ENCODE measurements around the gene ECE1. TPM values are rescaled to one million over a fixed set of nuclear protein-coding genes. Genes with fewer than 3 reads are reported as not detected.
"Not testable (repeated sequence)": the region's sequence is repeated elsewhere in the genome, so short reads cannot be mapped to it uniquely, and the experiment has no call there.

ECE1 gene
- total RNA-seq, 1 donor from 2014 or later = 90.9 TPM

DNA sequence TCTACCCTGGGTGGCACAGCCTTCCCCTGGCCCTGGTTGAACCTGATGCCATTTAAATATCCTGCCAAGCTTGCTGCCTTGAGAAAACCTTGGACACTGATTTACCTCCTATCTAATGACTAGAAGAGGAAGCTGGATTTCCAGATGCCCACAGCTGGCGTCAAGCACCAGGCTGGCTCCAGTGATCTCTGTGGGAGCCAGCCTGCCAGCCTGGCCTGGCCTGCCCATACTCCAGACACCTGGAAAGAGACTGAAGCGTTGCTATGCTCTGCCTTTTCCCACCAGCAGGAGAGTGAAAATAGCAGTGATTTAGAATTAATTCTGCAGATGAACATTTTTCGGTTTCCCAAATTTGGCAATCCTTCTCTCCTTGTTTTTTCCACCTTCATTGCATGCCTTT is 102.0 kb downstream of the ECE1 start:
- Histone ChIP-seq H3K36me3 (no peaks in the 10 kb centered on the region), H3K4me3 (no peak overlapping the region), H3K4me1 (no peaks in the 10 kb centered on the region), H3K27me3 (ENCODE audit: low read depth) (no peaks in the 10 kb centered on the region), H3K9me3 (no peaks in the 10 kb centered on the region), H3K27ac (no peak overlapping the region)
- intact Hi-C loops (cut with DNase I) = no loop called here
- no peak for DNase-seq
- TF ChIP-seq, protein P1, sequence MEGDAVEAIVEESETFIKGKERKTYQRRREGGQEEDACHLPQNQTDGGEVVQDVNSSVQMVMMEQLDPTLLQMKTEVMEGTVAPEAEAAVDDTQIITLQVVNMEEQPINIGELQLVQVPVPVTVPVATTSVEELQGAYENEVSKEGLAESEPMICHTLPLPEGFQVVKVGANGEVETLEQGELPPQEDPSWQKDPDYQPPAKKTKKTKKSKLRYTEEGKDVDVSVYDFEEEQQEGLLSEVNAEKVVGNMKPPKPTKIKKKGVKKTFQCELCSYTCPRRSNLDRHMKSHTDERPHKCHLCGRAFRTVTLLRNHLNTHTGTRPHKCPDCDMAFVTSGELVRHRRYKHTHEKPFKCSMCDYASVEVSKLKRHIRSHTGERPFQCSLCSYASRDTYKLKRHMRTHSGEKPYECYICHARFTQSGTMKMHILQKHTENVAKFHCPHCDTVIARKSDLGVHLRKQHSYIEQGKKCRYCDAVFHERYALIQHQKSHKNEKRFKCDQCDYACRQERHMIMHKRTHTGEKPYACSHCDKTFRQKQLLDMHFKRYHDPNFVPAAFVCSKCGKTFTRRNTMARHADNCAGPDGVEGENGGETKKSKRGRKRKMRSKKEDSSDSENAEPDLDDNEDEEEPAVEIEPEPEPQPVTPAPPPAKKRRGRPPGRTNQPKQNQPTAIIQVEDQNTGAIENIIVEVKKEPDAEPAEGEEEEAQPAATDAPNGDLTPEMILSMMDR (IDR thresholded peaks at IDR 0.05) = no peak
- no peak for ATAC-seq

DNA sequence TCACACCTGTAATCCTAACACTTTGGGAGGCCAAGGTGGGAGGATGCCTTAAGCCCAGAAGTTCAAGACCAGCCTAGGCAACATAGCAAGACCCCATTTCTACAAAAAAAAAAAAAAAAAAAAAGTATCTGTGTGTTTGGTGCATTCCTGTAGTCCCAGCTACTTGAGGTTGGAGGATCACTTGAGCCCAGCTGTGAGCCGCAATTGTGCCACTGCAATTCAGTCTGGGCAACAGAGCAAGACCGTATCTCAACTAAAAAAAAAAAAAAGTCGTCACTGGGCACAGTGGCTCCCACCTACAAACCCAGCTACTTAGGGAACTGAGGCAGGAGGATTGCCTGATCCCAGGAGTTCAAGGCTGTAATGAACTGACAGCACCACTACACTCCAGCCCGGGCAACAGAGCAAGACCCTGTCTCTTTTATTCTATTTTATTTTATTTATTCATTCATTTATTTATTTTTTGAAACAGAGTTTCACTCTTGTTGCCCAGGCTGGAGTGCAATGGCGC is 105.0 kb downstream of the ECE1 start:
- intact Hi-C loops (cut with DNase I) = no loop called here
- no peaks in the 10 kb centered on the region for H3K27me3 ChIP-seq (ENCODE audit: low read depth)
- H3K4me1 ChIP-seq = no peaks in the 10 kb centered on the region
- ATAC-seq = no peak
- H3K36me3 ChIP-seq = no peaks in the 10 kb centered on the region
- TF ChIP-seq, protein P1 (IDR thresholded peaks at IDR 0.05) = no peak
- DNase-seq = no peak
- no peak overlapping the region for H3K27ac ChIP-seq
- no peak overlapping the region for H3K4me3 ChIP-seq
- H3K9me3 ChIP-seq = no peaks in the 10 kb centered on the region

DNA sequence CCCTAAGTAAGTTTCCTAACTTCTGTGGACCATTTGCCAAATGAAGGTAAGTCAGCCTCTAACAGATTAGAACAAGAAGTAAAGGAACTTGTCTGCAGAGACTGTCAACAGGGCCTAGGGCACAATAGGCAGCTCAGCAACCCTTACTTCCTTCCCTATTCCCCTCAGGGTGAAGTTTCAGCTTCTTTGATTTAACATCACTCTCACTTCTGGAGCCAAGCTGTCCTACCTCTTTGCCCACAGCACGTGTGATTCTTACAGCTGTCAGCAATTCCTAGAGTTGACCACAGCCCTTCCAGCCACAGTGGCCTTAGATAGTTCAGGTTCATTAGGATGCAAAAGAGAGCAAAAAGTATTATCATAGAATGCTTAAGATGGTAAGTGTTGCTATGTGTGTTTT is 106.0 kb downstream of the ECE1 start:
- peak; percentile 23 to 69 for ATAC-seq
- no peak for DNase-seq
- no peaks in the 10 kb centered on the region for H3K4me1 ChIP-seq
- no peak overlapping the region for H3K4me3 ChIP-seq
- H3K9me3 ChIP-seq = no peaks in the 10 kb centered on the region
- no peak overlapping the region for H3K27ac ChIP-seq
- intact Hi-C loops (cut with DNase I) = no loop called here
- H3K27me3 ChIP-seq (ENCODE audit: low read depth) = no peaks in the 10 kb centered on the region
- TF ChIP-seq, protein P1 (IDR thresholded peaks at IDR 0.05) = no peak
- no peaks in the 10 kb centered on the region for H3K36me3 ChIP-seq

DNA sequence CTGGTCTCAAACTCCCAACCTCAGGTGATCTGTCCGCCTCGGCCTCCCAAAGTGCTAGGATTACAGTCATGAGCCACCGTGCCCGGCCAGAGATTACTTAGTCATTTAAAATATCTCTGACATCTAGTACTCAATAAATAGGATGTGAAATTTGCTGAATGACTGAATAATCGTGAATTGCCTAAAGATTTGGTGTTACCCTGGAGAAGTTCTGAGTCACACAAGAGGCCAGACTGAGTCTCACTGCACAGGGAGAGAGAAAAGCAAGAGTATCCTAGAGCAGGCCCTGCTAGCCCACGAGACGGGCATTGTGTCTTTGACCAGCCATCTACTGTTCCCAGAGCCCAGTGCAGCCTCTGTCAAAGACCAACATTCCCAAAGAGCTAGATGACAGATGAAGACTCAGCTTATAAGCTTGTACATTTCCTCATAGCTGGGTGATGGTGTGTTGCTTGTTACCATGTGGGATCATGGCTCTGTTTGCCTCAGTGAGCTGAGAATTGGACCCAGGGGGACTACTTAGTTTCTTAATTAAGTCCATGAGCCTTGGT is 108.0 kb downstream of the ECE1 start:
- TF ChIP-seq, protein P1 (IDR thresholded peaks at IDR 0.05) = no peak
- no peak for ATAC-seq
- Histone ChIP-seq H3K9me3 (no peaks in the 10 kb centered on the region), H3K4me3 (no peak overlapping the region), H3K4me1 (no peaks in the 10 kb centered on the region), H3K27me3 (ENCODE audit: low read depth) (no peaks in the 10 kb centered on the region), H3K27ac (no peak overlapping the region), H3K36me3 (no peaks in the 10 kb centered on the region)
- DNase-seq = no peak
- intact Hi-C loops (cut with DNase I) = no loop called here

DNA sequence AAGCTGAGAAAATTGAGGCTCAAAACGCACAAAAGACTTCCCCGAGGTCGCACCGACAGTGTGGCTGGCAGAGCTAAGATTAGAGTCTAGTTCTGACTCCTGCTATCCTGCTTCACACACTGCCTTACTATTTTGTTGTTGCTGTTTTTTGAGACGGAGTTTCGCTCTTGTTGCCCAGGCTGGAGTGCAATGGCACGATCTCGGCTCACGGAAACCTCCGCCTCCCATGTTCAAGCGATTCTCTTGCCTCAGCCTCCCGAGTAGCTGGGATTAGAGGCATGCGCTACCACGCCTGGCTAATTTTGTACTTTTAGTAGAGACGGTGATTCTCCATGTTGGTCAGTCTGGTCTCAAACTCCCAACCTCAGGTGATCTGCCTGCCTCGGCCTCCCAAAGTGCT is 112.0 kb downstream of the ECE1 start:
- H3K4me3 ChIP-seq; H3K27me3 ChIP-seq (ENCODE audit: low read depth); intact Hi-C loops (cut with DNase I); H3K36me3 ChIP-seq; H3K9me3 ChIP-seq; ATAC-seq; H3K27ac ChIP-seq; DNase-seq: not testable (repeated sequence)
- H3K4me1 ChIP-seq = peaks cover 21% of the 10 kb centered on the region

DNA sequence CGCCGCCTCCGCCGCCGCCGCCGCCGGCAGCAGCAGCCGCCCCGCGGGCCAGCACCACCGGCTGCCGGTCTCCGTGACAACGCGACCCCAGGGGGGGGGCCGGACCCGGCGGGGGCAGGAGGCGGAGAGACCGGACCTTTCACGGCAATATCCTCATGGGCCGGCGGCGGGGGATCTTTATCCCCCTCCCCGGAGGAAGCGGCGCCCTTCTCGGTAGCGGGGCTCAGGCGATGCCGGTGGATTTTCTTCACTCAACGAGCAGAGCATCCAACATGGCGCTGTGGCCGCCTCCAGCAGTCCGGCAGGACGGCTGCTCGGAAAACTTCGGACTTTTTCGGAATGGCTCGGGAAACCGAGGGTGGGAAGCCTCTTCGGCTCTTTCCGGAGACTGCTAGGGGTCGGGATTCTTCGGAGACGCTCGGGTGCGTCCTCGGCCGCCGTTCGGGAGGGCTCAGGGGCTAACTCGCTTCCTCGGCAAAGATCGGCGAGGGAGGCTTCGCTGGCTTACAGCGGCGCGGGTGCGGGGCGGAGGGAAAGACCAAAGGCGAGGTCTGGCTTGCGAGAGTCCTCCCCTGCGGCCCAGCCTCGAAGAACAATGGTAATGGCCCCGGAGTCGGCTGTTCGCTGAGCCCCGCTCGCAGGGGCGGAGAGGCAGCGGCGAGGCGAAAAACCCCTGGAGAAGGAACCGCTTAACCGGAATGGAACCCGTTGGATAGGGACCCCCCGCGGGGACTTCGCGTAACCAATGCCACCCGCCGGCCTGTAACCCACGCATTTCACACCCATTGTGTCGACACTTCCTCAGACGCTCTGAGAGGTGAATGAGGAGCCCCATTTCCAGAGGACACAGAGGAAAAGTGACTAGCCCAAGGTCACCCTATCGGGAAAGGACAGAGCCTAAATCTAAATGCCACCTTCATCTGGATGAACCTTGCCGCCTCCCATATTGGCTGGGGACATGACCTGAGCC is 113.4 kb downstream of the ECE1 start, which contains the start of gene EIF4G3:
Gene EIF4G3 (minus strand): TSS at position 312 of the 970 bp plus-strand sequence. CDS start 174,155 bp downstream, outside the sequence.
- Histone ChIP-seq H3K4me1 (peaks cover 25% of the 10 kb centered on the region), H3K27ac (peak within 1 kb of the TSS; percentile 93), H3K36me3 (no peaks in the 10 kb centered on the region), H3K27me3 (ENCODE audit: low read depth) (no peaks in the 10 kb centered on the region), H3K4me3 (peak within 1 kb of the TSS; percentile 89), H3K9me3 (no peaks in the 10 kb centered on the region)
- intact Hi-C loops (cut with DNase I) = no loop called here
- TF ChIP-seq, protein P1 (IDR thresholded peaks at IDR 0.05) = no peak
- peak; percentile 97 for DNase-seq
- peak; percentile 98 for ATAC-seq
